Common myeloid progenitor, CD34-positive (primary cell): ENCODE results near the gene NOP14.
"Not testable (repeated sequence)": the region's sequence is repeated elsewhere in the genome, so short reads cannot be mapped to it uniquely, and the experiment has no call there.

Experiments
- CTCF ChIA-PET: fragments of 350-600 bp; sonication (Branson Sonifier 250); formaldehyde crosslinking; loops from one replicate; lab custom pipeline; 2021; ENCODE audit warnings: antibody characterized with exemption; lab: Charles Lee
- POLR2A ChIA-PET: fragments of 350-600 bp; sonication (Branson Sonifier 250); formaldehyde crosslinking; loops from one replicate; lab custom pipeline; 2021; ENCODE audit warnings: antibody characterized with exemption; lab: Charles Lee
- DNase-seq, 3 donors: peaks; one replicate each; pipeline versions ENCODE4 v3.0.0 to v3.0.0-alpha.2; 2013
- H3K27ac ChIP-seq, 2 experiments: 1 replicate in 1 of 2; 2 replicates in 1 of 2; pipeline ENCODE4 v1.7.0; 2013; ENCODE audit warnings: inconsistent platforms in 2 of 2, low read length in 2 of 2, mild to moderate bottlenecking in 2 of 2, low read depth in 1 of 2, moderate library complexity in 1 of 2; ENCODE audit not compliant: severe bottlenecking in 2 of 2, insufficient read depth in 1 of 2, poor library complexity in 1 of 2
- H3K27me3 ChIP-seq, 5 experiments: replicated peaks in 2 of 5; 1 replicate in 3 of 5; 2 replicates in 2 of 5; pipeline versions ENCODE4 v1.6.1 to v1.7.0; 2013; ENCODE audit warnings: low read length in 4 of 5, mild to moderate bottlenecking in 2 of 5, moderate library complexity in 2 of 5, inconsistent platforms in 1 of 5; ENCODE audit not compliant: insufficient read depth in 5 of 5, control insufficient read depth in 4 of 5
- H3K36me3 ChIP-seq, 4 experiments: 1 replicate in 2 of 4; 2 replicates in 2 of 4; pipeline versions ENCODE4 v1.6.1 to v1.7.0; 2013; ENCODE audit warnings: low read length in 3 of 4, control low read depth in 1 of 4, mild to moderate bottlenecking in 1 of 4; ENCODE audit not compliant: control insufficient read depth in 4 of 4, insufficient read depth in 4 of 4
- H3K4me1 ChIP-seq, 4 experiments: 1 replicate in 3 of 4; 2 replicates in 1 of 4; pipeline versions ENCODE4 v1.6.1 to v1.7.1; 2013; ENCODE audit warnings: low read length in 3 of 4, mild to moderate bottlenecking in 3 of 4, control low read depth in 1 of 4, inconsistent platforms in 1 of 4, moderate library complexity in 1 of 4; ENCODE audit not compliant: control insufficient read depth in 4 of 4, insufficient read depth in 4 of 4; ENCODE audit errors: control extremely low read depth in 1 of 4
- H3K4me3 ChIP-seq, 7 experiments: 1 replicate in 4 of 7; 2 replicates in 3 of 7; pipeline versions ENCODE4 v1.5.1 to v1.7.0; 2013; ENCODE audit warnings: mild to moderate bottlenecking in 7 of 7, low read length in 6 of 7, moderate library complexity in 6 of 7, inconsistent platforms in 2 of 7, low read depth in 2 of 7, control low read depth in 1 of 7; ENCODE audit not compliant: insufficient read depth in 4 of 7, control insufficient read depth in 1 of 7; ENCODE audit errors: extremely low read depth in 1 of 7
- H3K9me3 ChIP-seq, 5 experiments: 1 replicate in 4 of 5; 2 replicates in 1 of 5; pipeline versions ENCODE4 v1.6.1 to v1.7.1; 2013; ENCODE audit warnings: low read length in 4 of 5, mild to moderate bottlenecking in 2 of 5, inconsistent platforms in 1 of 5, low read depth in 1 of 5, moderate library complexity in 1 of 5; ENCODE audit not compliant: control insufficient read depth in 4 of 5, insufficient read depth in 2 of 5; ENCODE audit errors: control extremely low read depth in 1 of 5
- WGBS: methylation state at CpG from one replicate; pipeline ENCODE4 v1.1.5; 2013; ENCODE audit not compliant: insufficient coverage; 5-methylcytosine and 5-hydroxymethylcytosine counted together

NOP14 gene

DNA sequence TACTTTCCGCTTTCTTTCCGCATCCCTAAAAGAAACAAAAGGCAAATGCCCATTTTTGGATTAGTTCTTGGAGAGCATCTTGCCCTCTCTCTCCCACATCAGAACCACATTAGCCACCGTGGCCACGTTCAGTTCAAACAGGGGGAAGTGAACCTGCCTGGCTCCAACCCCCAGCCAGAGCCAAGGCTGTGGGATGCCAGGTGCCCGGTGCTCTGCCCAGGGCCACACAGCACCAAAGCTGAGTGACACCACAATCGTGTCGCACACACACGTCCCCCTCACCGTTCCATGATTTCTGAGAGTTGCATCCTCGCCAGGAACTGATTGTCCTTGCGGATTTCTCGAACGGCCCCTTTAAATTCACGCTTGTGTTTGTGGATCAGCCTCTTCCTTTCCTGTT is 24.3 kb downstream of the NOP14 start:
- peaks cover 6 to 18% (median 14%) of the 10 kb centered on the region in 4 experiments for H3K4me1 ChIP-seq
- DNase-seq: no peak
- ChIA-PET CTCF (interaction anchor here (0.8 kb wide), 1 partner anchor 15 kb away, joined by 3 read pairs; no protein-coding TSS in a partner anchor), POLR2A (no interaction called here)
- 92% methylated on average over 14 of the region's 14 CpGs for WGBS
- no peaks in the 10 kb centered on the region for H3K9me3 ChIP-seq
- no peak overlapping the region for H3K4me3 ChIP-seq
- no peaks in the 10 kb centered on the region for H3K27me3 ChIP-seq
- peaks cover 4 to 75% (median 60%) of the 10 kb centered on the region in 4 experiments for H3K36me3 ChIP-seq
- no peak overlapping the region for H3K27ac ChIP-seq

- POLR2A ChIA-PET, H3K4me3 ChIP-seq, H3K27ac ChIP-seq, H3K9me3 ChIP-seq, DNase-seq, H3K27me3 ChIP-seq: not testable (repeated sequence)
- Histone ChIP-seq H3K4me1 (peaks cover 6 to 23% (median 19%) of the 10 kb centered on the region in 4 experiments), H3K36me3 (peaks cover 4 to 70% (median 56%) of the 10 kb centered on the region in 4 experiments)
- WGBS: 98% methylated on average over 6 of the region's 10 CpGs
- CTCF ChIA-PET: interaction anchor here (1.1 to 1.5 kb wide), 2 partner anchors 8 to 18 kb away, joined by 4 to 5 read pairs; no protein-coding TSS in a partner anchor
These were observed 24.8 kb downstream of the NOP14 start for GRCh38 chr4:2938411-2938810.

- H3K27me3 ChIP-seq: no peaks in the 10 kb centered on the region
- H3K4me1 ChIP-seq: peaks cover 6 to 27% (median 23%) of the 10 kb centered on the region in 4 experiments
- WGBS: 100% methylated on average over 6 of the region's 12 CpGs
- H3K36me3 ChIP-seq: peaks cover 4 to 65% (median 54%) of the 10 kb centered on the region in 4 experiments
- no peaks in the 10 kb centered on the region for H3K9me3 ChIP-seq
- no peak overlapping the region for H3K4me3 ChIP-seq
- ChIA-PET CTCF (interaction anchor here (1.1 to 3.3 kb wide), 3 partner anchors 9 to 18 kb away, joined by 4 to 23 read pairs (median 5); no protein-coding TSS in a partner anchor), POLR2A (no interaction called here)
- DNase-seq: no peak
- H3K27ac ChIP-seq: no peak overlapping the region
These were observed 25.2 kb downstream of the NOP14 start for GRCh38 chr4:2937986-2938385.

GRCh38 chr4:2937146-2937857 is 25.9 kb downstream of the NOP14 start:
- peak overlapping the region in 1 of 2 experiments; percentile 12 for H3K27ac ChIP-seq
- H3K36me3 ChIP-seq: peaks cover 4 to 59% (median 47%) of the 10 kb centered on the region in 4 experiments
- no peak for DNase-seq
- H3K9me3 ChIP-seq: no peaks in the 10 kb centered on the region
- ChIA-PET POLR2A (no interaction called here), CTCF (interaction anchor here (1.0 to 3.3 kb wide), 4 partner anchors 10 to 21 kb away, joined by 3 to 23 read pairs (median 4); no protein-coding TSS in a partner anchor)
- WGBS: 97% methylated on average over 22 of the region's 23 CpGs
- H3K4me1 ChIP-seq: peaks cover 6 to 34% (median 30%) of the 10 kb centered on the region in 4 experiments
- H3K27me3 ChIP-seq: no peaks in the 10 kb centered on the region
- H3K4me3 ChIP-seq: no peak overlapping the region

DNA sequence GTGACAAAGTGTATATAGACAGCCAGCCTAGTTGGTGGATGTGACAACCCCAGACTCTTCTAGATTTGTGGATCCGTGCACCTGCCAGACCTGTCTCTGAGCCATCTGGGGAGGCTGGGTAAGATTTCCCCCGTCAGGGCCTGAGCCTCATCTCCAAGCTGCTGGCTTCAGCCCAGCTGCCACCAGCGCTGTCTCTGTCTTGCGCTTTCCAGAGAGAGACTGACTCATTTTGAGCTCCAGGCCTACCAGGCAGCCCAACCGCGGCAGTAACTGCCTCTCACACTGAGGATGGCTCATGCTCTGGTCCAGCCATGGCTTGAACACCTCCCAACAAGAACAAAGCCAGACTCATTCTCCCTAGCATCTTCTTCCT is 26.4 kb downstream of the NOP14 start:
- 95% methylated on average over 5 of the region's 6 CpGs for WGBS
- POLR2A ChIA-PET: no interaction called here
- Histone ChIP-seq H3K27me3 (no peaks in the 10 kb centered on the region), H3K4me3 (no peak overlapping the region), H3K4me1 (peaks cover 6 to 39% (median 36%) of the 10 kb centered on the region in 4 experiments), H3K9me3 (no peaks in the 10 kb centered on the region), H3K36me3 (peaks cover 4 to 57% (median 44%) of the 10 kb centered on the region in 4 experiments), H3K27ac (peak overlapping the region in 1 of 2 experiments; percentile 12)
- CTCF ChIA-PET: interaction anchor here (1.0 to 3.3 kb wide), 3 partner anchors 16 to 20 kb away, joined by 3 to 23 read pairs (median 10); no protein-coding TSS in a partner anchor
- no peak for DNase-seq

DNA sequence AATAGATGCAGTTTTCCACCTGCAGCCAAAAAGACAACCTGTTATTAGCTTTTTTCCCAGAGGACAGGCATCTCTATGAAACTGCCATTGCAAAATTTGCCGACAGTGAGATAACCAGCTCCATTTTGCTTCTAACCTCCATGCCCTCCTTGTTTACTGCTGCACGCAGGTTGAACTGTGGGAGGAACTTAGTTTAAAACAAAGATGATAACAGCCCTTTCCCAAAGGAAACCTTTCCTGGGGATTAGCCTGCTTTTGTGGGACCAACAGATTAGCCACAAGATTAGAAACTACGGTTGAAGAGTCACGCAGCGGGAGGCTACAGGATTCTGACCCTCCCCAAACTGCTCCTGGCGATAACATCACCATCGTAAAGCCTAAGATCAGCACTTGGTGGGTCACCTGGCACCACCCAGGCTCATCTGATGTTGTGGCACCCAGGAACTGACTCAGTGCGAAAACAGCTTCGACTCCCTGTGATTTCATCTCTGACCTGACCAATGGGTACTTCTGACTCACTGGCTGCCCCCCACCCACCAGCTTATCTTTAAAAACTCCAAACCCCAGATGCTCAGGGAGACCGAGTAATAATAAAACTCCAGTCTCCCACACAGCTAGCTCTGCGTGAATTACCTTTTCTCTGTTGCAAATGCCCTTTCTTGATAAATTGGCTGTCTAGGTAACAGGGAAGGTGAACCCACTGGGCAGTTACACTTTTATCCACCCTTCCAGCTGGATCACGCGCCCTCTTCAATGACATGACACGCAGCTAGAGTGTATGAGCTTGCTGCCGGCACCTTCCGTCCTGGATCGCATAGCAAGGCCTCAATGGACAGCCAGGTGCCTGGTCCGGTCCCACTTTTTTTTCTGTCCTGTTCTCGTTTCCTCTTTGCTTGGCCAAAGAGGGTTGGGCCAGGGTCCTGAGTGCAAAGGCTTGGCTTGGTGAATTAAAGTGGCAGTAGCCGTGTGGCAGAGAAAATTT is 27.2 kb downstream of the NOP14 start:
- H3K27me3 ChIP-seq: no peaks in the 10 kb centered on the region
- peak overlapping the region in 6 of 7 experiments; percentile 80 to 95 (median 90) for H3K4me3 ChIP-seq
- H3K36me3 ChIP-seq: peaks cover 4 to 57% (median 40%) of the 10 kb centered on the region in 4 experiments
- H3K9me3 ChIP-seq: no peaks in the 10 kb centered on the region
- ChIA-PET POLR2A (interaction anchor here (0.5 kb wide), 1 partner anchor 218 kb away, joined by 4 read pairs; no protein-coding TSS in a partner anchor), CTCF (interaction anchor here (0.6 to 3.3 kb wide), 8 partner anchors 8 to 175 kb away, joined by 3 to 23 read pairs (median 4); no protein-coding TSS in a partner anchor)
- H3K27ac ChIP-seq: peak overlapping the region in 1 of 2 experiments; percentile 79
- WGBS: 92% methylated on average over 19 of the region's 20 CpGs
- peaks cover 6 to 46% (median 41%) of the 10 kb centered on the region in 4 experiments for H3K4me1 ChIP-seq
- no peak for DNase-seq
